Stimulated activated CD8-positive, alpha-beta memory T cell treated with anti-CD3 and anti-CD28 coated beads, Interleukin-15, amount 100 ng/mL, for 1 hour (primary cell): ENCODE data around the gene TAX1BP1.
A peak's percentile ranks its signal among the peaks of the same experiment; 100 is the strongest.
"Not testable (repeated sequence)": the region's sequence is repeated elsewhere in the genome, so short reads cannot be mapped to it uniquely, and the experiment has no call there.

Experiments used
- DNase-seq: peaks from one replicate; pipeline ENCODE4 v3.0.0-alpha.2; 2020; ENCODE audit warnings: low read depth

Gene TAX1BP1

GRCh38 chr7:27739301-27739908, 557 bp upstream of the TAX1BP1 start:
- no peak for DNase-seq

DNA sequence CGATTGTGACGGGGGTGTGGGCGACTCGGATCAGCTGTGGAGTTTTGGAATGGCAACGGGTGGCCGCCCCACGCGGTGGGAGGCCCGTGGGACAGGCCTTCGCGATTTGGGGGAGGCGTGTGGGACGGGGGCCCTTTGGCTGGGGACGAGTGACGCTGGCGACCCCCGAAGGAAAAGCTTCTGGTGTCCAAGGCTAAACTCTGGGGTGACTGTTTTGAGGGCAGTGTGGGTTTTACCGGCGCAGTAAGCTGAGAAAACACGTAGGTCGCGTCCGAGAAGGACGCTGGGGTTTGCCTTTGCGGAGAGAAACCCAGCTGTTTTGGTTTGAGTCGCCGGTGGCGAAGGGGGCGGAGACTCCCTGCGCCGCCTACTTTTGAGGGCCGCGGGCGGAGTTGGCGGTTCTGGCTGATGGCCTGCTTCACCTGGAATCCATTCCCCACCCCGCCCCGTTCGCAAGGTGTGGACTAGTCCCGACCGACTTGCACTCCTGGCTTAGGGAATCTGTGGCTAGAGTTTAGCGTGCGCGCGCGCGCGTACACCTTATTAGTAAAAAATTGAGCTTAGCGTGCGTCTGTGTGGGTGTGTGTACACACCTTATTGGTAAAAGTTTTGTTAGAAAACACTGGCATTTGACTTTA, 606 bp downstream of the TAX1BP1 start:
- DNase-seq: peak; percentile 66

DNA sequence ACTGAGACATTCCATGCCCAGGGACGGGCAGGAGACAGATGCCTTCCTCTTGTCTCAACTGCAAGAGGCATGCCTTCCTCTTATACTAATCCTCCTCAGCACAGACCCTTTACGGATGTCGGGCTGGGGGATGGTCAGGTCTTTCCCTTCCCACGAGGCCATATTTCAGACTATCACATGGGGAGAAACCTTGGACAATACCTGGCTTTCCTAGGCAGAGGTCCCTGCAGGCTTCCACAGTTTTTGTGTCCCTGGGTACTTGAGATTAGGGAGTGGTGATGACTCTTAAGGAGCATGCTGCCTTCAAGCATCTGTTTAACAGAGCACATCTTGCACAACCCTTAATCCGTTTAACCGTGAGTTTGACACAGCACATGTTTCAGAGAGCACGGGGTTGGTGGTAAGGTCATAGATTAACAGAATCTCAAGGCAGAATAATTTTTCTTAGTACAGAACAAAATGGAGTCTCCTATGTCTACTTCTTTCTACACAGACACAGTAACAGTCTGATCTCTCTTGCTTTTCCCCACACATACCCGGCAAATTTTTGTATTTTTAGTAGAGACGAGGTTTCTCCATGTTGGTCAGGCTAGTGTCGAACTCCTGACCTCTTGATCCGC, 2.2 kb downstream of the TAX1BP1 start:
- not testable (repeated sequence) for DNase-seq

- no peak for DNase-seq
Observed at GRCh38 chr7:27745064-27745583, 5.2 kb downstream of the TAX1BP1 start.

- no peak for DNase-seq
Observed at GRCh38 chr7:27746486-27746885, 6.5 kb downstream of the TAX1BP1 start.

DNA sequence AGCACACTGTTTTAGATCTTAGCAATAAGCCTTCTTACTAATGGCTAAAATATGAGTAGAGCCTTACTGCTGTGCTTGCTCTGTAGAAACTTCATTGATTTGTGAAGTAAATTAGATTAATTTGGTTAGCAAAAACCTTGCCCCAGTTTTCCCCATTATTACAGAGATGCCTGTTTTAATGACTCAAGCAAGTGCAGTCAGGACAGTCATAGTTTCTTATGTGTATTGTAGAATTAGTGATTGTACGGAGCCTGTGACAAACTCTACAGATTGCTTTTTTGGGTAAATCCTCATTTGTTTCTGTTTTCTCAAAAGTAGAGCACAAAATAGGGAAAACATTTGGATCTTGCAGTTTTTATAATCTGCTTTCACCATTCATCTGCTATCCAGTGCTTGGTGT, 7.0 kb downstream of the TAX1BP1 start:
- DNase-seq: no peak

- no peak for DNase-seq
Observed at GRCh38 chr7:27747589-27748368, 7.8 kb downstream of the TAX1BP1 start.

DNA sequence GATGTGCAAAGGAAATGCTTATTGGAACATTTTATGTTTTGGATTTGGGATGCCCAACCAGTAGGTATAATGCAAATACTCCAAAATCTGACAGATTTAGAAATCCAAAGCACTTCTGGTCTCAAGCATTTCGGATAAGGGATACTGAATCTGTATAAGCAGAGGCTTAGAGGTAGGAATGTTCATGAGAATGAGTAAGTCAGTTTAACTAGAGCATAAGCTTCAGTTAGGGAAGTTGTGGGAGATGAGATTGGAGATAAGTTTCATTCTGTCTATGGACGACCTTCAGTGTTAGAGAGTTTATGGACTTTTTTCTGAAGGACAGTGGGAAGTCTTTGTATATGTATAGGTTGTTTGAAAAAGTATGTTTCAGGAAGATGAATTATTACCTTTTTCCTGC, 10.4 kb downstream of the TAX1BP1 start:
- DNase-seq: no peak

- DNase-seq: no peak
Observed at GRCh38 chr7:27751888-27752660, 12.1 kb downstream of the TAX1BP1 start.

DNA sequence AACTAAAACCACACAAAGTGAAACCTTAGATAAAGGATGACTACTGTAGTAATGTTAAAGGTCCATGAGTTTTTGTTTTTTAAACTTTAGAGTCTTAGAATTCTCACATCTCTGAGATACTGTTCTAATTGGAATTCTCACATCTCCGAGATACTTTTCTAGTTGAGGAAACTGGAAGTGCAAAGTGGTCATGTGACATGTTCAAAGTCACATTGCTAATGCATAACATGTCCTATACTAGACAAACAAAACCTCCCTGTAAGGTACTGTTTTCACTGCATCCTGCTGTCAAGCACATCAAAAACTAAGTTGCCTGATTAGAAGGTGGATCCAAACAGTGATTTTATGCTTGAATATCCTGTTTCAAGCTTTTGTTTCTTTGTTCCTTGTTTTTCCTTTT, 13.9 kb downstream of the TAX1BP1 start:
- no peak for DNase-seq

DNA sequence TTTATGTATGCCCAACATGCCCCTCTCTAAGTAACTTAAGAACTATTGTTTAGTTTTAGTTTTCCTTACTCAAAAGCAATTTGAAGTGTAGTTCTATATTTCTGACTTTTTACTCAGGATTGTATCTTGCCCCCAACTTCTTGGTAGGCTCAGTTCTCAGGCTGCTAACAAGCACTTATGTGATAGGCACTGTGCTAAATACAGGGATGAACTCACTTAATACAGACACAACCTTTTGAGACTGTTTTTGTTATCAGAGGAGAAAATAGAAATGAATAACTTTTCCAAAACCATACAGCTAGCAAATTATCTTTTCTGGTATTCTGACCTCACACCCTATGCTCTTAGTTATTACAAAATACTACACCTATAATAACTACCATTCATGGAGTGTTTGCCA, 16.3 kb downstream of the TAX1BP1 start:
- no peak for DNase-seq

DNA sequence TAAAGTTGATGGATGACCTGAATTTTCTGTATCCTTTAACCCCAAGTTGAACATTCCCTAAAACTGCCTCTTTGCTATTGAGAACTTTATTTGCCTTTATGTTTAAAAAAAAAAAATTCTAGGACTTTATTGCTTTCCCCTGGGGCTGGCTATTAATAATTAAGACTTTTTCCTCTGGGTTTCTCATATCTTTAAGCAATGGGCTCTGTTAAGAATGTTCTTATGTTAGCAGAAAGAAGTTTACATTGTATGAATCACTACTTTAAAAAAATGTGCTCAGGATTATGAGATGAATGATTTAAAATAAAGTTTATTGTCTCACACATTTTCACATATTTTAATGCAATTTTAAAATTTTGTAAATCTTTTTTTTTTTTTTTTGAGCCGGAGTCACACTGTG, 19.5 kb downstream of the TAX1BP1 start:
- no peak for DNase-seq

- no peak for DNase-seq
Observed at GRCh38 chr7:27762062-27762461, 22.1 kb downstream of the TAX1BP1 start.

DNA sequence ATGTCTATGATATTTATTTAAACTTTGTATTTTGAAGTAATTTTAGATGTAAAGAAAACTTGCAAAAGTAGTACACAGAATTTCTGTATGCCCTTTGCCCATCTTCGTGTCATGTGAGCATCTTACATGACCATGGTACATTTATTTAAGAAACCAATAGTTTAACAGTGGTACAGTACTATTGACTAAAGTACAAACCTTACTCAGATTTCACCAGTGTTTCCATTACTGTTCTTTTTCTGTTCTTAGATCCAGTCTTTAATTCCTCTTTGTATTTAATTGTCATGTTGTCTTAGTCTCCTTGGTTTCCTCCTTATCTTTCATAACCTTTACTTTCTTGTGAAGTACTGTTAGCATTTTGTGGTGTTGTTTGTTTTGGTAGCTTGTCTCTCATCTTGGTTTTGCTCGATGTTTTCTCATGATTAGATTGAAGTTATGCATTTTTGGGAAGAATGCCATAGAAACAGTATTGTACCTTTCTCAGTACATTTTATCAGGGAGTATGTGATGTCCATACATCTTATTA, 24.1 kb downstream of the TAX1BP1 start:
- DNase-seq: no peak

DNA sequence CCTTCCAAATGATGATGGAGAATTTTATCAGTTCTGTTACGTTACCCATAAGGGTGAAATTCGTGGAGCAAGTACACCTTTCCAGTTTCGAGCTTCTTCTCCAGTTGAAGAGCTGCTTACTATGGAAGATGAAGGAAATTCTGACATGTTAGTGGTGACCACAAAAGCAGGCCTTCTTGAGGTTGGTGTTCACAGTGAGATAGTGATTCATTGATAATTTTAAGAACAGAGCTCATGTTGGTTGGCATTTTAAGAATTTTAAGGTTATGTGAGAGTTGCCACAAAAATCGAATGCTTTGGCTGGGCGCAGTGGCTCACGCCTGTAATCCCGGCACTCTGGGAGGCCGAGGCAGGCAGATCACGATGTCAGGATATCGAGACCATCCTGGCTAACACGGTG, 25.9 kb downstream of the TAX1BP1 start:
- DNase-seq: no peak

- DNase-seq: no peak
Observed at GRCh38 chr7:27767374-27767773, 27.4 kb downstream of the TAX1BP1 start.

GRCh38 chr7:27771111-27771510, 31.1 kb downstream of the TAX1BP1 start:
- DNase-seq: no peak

GRCh38 chr7:27774717-27775328, 34.9 kb downstream of the TAX1BP1 start:
- DNase-seq: no peak

- DNase-seq: no peak
Observed at GRCh38 chr7:27775782-27776181, 35.8 kb downstream of the TAX1BP1 start.

GRCh38 chr7:27777662-27778061, 37.7 kb downstream of the TAX1BP1 start:
- DNase-seq: no peak

GRCh38 chr7:27779873-27780272, 39.9 kb downstream of the TAX1BP1 start:
- DNase-seq: no peak
